Measurements from ENCODE around the gene SGPP1. TPM values are rescaled to one million over a fixed set of nuclear protein-coding genes. Genes with fewer than 3 reads are reported as not detected.

SGPP1 gene
- total RNA-seq, 1 donor, result 38.0 TPM

DNA sequence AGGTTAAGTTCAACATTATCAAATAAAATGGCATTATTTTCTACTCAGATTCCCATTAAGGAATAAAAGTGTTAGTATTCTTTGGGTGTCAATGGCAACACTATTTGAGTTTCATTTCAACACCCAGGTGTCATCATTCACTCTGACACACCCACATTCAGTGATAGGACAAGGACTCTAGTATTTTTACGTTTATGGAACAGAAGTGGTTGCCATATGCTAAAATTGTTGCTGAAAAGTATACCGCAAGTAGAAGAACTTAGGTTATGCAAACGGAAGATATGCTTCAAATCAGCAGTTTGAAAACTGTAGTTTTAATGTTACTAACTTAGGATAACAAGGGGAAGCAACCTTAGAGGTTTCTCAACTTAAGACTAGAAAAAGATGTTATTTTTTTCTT, 20.0 kb upstream of the SGPP1 start:
- Histone ChIP-seq H3K9me3 (ENCODE audit: low read depth, low read length) (no peaks in the 10 kb centered on the region), H4K20me1 (ENCODE audit: insufficient read depth, low read length) (no peaks in the 10 kb centered on the region), H2AFZ (ENCODE audit: low read length) (no peak overlapping the region), H3K4me2 (ENCODE audit: insufficient read depth, low read length) (no peak overlapping the region), H3K79me2 (ENCODE audit: insufficient read depth, low read length) (no peaks in the 10 kb centered on the region), H3K27ac (ENCODE audit: low read depth, low read length) (no peak overlapping the region), H3K4me1 (ENCODE audit: insufficient read depth, low read length) (peaks cover 5% of the 10 kb centered on the region), H3K27me3 (ENCODE audit: insufficient read depth, low read length) (no peaks in the 10 kb centered on the region), H3K36me3 (ENCODE audit: insufficient read depth, low read length) (no peaks in the 10 kb centered on the region), H3K4me3 (ENCODE audit: insufficient read depth, low read length) (no peak overlapping the region)
- DNase-seq (ENCODE audit: insufficient read length, low spot score, missing footprints), result no peak
- TF ChIP-seq, protein P1, sequence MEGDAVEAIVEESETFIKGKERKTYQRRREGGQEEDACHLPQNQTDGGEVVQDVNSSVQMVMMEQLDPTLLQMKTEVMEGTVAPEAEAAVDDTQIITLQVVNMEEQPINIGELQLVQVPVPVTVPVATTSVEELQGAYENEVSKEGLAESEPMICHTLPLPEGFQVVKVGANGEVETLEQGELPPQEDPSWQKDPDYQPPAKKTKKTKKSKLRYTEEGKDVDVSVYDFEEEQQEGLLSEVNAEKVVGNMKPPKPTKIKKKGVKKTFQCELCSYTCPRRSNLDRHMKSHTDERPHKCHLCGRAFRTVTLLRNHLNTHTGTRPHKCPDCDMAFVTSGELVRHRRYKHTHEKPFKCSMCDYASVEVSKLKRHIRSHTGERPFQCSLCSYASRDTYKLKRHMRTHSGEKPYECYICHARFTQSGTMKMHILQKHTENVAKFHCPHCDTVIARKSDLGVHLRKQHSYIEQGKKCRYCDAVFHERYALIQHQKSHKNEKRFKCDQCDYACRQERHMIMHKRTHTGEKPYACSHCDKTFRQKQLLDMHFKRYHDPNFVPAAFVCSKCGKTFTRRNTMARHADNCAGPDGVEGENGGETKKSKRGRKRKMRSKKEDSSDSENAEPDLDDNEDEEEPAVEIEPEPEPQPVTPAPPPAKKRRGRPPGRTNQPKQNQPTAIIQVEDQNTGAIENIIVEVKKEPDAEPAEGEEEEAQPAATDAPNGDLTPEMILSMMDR (IDR thresholded peaks at IDR 0.05; ENCODE audit: extremely low read depth, low read depth, low read length), result no peak

DNA sequence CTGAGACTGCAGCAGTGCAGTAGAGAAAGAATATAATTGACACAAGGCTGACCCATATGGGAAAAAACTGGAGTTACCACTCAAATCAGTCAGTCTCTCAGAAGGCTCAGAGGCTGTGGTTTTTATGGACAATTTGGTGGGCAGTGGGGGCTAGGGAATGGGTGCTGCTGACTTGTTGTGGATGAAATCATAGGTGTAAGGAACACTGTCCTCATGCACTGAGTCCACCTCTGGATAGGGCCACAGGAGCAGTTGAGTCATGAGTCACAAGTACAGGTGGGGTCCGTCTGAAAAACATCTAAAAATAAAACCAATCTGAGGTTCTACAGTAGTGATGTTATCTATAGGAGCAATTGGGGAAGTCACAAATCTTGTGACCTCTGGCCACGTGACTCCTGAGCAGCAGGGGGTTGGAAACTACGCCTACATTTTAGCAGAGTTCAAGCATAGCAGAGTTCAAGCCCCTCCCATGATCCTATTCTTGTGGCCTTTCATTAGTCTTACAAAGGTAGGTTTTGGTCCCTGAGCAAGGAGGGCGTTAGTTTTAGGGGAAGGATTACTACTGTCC, 18.1 kb upstream of the SGPP1 start:
- H3K4me2 ChIP-seq (ENCODE audit: insufficient read depth, low read length), result no peak overlapping the region
- no peak for DNase-seq (ENCODE audit: insufficient read length, low spot score, missing footprints)
- no peak overlapping the region for H3K4me3 ChIP-seq (ENCODE audit: insufficient read depth, low read length)
- no peaks in the 10 kb centered on the region for H3K79me2 ChIP-seq (ENCODE audit: insufficient read depth, low read length)
- TF ChIP-seq, protein P1 (IDR thresholded peaks at IDR 0.05; ENCODE audit: extremely low read depth, low read depth, low read length), result no peak
- no peak overlapping the region for H2AFZ ChIP-seq (ENCODE audit: low read length)
- no peaks in the 10 kb centered on the region for H3K36me3 ChIP-seq (ENCODE audit: insufficient read depth, low read length)
- H3K4me1 ChIP-seq (ENCODE audit: insufficient read depth, low read length), result no peaks in the 10 kb centered on the region
- no peaks in the 10 kb centered on the region for H4K20me1 ChIP-seq (ENCODE audit: insufficient read depth, low read length)
- H3K27me3 ChIP-seq (ENCODE audit: insufficient read depth, low read length), result no peaks in the 10 kb centered on the region
- no peaks in the 10 kb centered on the region for H3K9me3 ChIP-seq (ENCODE audit: low read depth, low read length)
- H3K27ac ChIP-seq (ENCODE audit: low read depth, low read length), result no peak overlapping the region

DNA sequence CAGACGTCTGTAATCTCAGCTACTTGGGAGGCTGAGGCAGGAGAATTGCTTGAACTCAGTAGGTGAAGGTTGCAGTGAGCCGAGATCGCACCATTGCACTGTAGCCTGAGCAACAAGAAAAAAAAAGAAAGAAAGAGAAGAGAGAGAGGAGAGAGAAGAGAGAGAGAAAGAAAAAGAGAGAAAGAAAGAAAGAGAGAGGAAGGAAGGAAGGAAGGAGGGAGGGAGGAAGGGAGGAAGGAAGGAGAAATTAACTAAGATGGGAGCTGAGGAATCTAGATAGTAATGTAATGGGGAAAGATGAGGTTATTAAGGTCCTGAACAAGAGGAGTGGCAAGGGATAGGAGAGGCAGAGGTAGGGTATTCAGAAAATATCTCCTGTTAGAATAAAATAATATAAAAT, 17.4 kb upstream of the SGPP1 start:
- Histone ChIP-seq H3K79me2 (ENCODE audit: insufficient read depth, low read length) (no peaks in the 10 kb centered on the region), H3K4me2 (ENCODE audit: insufficient read depth, low read length) (no peak overlapping the region), H3K4me3 (ENCODE audit: insufficient read depth, low read length) (no peak overlapping the region), H3K36me3 (ENCODE audit: insufficient read depth, low read length) (no peaks in the 10 kb centered on the region), H3K27me3 (ENCODE audit: insufficient read depth, low read length) (no peaks in the 10 kb centered on the region), H3K27ac (ENCODE audit: low read depth, low read length) (no peak overlapping the region), H3K4me1 (ENCODE audit: insufficient read depth, low read length) (no peaks in the 10 kb centered on the region), H3K9me3 (ENCODE audit: low read depth, low read length) (no peaks in the 10 kb centered on the region), H4K20me1 (ENCODE audit: insufficient read depth, low read length) (no peaks in the 10 kb centered on the region), H2AFZ (ENCODE audit: low read length) (no peak overlapping the region)
- TF ChIP-seq, protein P1 (IDR thresholded peaks at IDR 0.05; ENCODE audit: extremely low read depth, low read depth, low read length), result no peak
- DNase-seq (ENCODE audit: insufficient read length, low spot score, missing footprints), result no peak

DNA sequence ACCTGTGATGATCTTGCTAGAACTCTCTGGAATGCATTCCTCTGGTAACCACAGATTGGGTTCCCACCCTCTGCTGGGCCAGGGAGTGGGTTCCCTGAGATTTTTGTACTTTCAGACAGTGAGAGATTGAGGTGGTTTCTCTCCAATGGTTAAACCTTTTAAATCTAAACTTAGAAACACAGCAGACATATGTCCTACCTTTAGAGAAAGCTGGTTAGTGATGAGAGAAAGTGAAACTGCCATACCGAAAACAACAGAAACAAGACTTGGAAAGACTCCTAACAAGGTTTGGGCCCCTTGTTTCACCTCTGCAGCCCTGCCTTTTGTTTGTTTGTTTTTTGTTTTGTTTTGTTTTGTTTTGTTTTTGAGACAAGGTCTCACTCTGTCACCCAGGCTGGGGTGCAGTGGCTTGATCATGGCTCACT, 9.7 kb upstream of the SGPP1 start:
- Histone ChIP-seq H2AFZ (ENCODE audit: low read length) (no peak overlapping the region), H3K9me3 (ENCODE audit: low read depth, low read length) (no peaks in the 10 kb centered on the region), H3K27me3 (ENCODE audit: insufficient read depth, low read length) (no peaks in the 10 kb centered on the region), H3K27ac (ENCODE audit: low read depth, low read length) (no peak overlapping the region), H4K20me1 (ENCODE audit: insufficient read depth, low read length) (no peaks in the 10 kb centered on the region), H3K4me1 (ENCODE audit: insufficient read depth, low read length) (no peaks in the 10 kb centered on the region), H3K4me3 (ENCODE audit: insufficient read depth, low read length) (no peak overlapping the region), H3K79me2 (ENCODE audit: insufficient read depth, low read length) (no peaks in the 10 kb centered on the region), H3K36me3 (ENCODE audit: insufficient read depth, low read length) (no peaks in the 10 kb centered on the region), H3K4me2 (ENCODE audit: insufficient read depth, low read length) (no peak overlapping the region)
- no peak for DNase-seq (ENCODE audit: insufficient read length, low spot score, missing footprints)
- TF ChIP-seq, protein P1 (IDR thresholded peaks at IDR 0.05; ENCODE audit: extremely low read depth, low read depth, low read length), result no peak

All from osteoblast (primary cell).